Subcutaneous adipose tissue (tissue), 4 donors: Measurements from ENCODE around the gene FSTL4. TPM values are rescaled to one million over a fixed set of nuclear protein-coding genes. Genes with fewer than 3 reads are reported as not detected.

Experiments used
- CTCF ChIP-seq: fragments of 450-650 bp; IDR thresholded peaks from one replicate; pipeline ENCODE4 v1.5.1; 2016; ENCODE audit warnings: low read depth, mild to moderate bottlenecking, control low read depth, antibody characterized with exemption, moderate library complexity
- total RNA-seq, 4 donors: library from RNA; depleted of rRNA; stranded (reverse); fragments of >200 nt; gene quantifications; one replicate each; pipeline ENCODE4 v1.1.0, GENCODE V29; 2016

The FSTL4 gene
- total RNA-seq, 4 donors from 2014 or later = not detected

GRCh38 chr5:133464013-133464412, 148.3 kb downstream of the FSTL4 start:
- no peak for TF ChIP-seq CTCF

GRCh38 chr5:133461796-133462516, 150.4 kb downstream of the FSTL4 start:
- no peak for TF ChIP-seq CTCF

- no peak for TF ChIP-seq CTCF
Observed at GRCh38 chr5:133460172-133460758, 152.1 kb downstream of the FSTL4 start.

DNA sequence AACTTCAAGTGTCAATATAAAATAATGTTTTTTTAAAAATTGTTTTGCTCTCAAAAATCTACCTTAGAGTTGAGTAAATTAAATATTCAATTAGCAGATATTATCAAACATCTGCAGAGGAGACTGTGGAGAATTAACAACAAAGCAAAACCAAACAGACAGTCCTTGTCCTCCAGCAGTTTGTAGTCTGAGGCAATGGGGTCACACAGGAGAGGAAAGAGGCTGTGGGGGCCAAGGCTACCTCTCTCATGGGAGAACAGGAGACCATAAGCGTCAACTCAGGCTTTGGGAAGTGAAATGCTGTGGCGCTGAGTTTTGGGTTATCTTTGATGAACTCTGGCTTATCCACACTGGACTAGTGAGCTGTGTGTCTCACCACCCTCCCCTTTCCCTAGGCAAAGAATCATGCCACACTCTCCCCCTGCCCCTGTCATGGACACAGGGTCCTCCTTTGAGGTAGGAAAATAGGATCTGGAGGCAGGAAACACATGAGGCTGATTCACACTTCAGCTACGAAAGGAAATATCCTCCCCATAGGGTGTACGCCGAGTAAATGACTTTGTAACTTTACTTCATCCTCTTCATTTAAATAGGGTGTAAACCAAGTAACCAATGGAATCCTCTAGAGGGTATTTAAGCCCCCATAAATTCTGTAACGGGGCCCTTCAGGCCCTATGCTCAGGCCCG, 152.7 kb downstream of the FSTL4 start:
- no peak for TF ChIP-seq CTCF

DNA sequence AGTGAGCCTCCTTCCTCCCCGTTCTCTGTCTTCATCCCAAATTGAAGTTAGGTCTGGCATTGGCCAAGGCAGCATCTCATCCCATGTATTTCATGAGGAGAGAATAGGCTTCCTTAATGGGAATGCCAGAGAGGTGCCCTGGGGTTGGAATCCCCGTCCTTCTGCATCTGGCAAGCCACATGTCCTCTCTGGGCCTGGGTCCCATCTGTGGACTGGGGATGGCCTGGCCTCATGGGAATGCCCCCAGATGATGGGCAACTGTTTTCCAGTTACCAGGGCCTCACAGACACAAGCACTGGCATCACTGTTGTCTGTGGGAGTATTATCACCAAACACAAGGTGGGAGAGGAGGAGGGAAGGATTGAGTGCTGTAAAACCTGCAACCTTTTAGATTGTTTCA, 153.9 kb downstream of the FSTL4 start:
- TF ChIP-seq CTCF = no peak

DNA sequence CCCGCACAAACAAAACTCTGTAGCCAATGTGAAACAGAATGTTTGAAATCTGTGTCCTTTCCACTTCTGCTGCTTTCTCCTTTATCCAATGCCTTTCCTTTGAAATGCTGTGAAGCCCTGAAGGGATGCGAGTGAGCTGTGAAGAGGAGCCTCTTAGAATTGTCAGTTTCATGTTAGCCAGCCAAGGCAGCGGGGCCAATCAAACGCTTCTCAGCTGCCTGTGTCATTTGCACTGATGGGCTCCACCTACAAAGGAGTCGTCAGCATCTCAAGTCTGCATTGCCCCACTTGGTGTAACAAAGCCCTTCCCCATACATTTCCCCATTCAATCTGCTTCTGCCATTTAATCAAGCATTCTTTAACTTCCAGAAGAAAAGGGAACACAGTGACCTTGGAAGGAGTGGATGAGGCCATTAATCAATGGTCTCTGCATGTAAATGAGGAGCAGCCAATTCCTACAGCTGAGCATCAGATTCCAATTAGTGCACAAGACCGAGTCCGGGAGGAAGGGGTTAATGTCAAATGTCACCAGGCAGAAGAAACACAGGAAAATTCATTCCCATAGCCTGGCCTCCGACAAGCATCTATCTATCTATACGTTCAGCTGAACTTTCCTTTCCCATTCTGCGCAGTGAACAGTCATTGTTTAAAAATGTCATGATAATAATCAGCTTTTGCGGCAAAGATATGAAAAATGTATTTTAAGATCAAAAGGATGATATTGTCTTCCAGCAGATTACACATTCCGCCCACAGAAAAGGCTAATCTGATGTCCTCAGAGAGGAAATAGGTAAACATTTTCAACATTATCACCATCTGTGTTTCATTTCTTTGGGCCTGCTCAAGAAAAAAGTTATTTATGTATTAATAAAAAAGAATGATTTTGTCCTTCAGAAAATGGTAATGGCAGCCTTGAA, 154.6 kb downstream of the FSTL4 start:
- no peak for TF ChIP-seq CTCF

DNA sequence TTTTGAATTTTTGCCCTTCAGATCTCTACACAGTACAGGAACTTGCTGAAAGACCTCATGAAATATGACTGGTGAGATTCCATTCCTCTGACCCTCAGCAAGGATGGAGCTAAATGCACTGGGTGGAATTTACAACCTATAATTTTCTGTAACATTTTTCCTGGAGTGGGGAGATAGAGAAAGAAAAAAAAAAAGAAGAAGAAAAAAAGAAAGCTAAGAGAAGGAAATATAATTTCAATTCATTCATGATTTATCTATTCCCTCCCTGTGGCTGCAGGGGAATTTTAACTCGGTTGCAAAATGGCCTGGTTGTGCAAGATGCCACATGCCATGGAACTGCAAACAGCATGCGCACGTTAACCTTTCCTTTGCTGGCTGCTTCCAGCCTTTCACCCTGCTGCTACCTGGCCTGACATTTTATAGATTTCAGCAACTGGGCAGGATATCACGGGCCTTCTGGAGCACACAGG, 155.4 kb downstream of the FSTL4 start:
- TF ChIP-seq CTCF = no peak
